SK-N-DZ (cell line): ENCODE results near the gene ASCL4. TPM values are rescaled to one million over a fixed set of nuclear protein-coding genes. Genes with fewer than 3 reads are reported as not detected.
A peak's percentile ranks its signal among the peaks of the same experiment; 100 is the strongest.
"Not testable (repeated sequence)": the region's sequence is repeated elsewhere in the genome, so short reads cannot be mapped to it uniquely, and the experiment has no call there.

Experiments
- DNase-seq: peaks from one replicate; pipeline ENCODE4 v3.0.0-alpha.2; 2015; ENCODE audit warnings: low spot score
- polyA plus RNA-seq, 2 experiments: library from polyadenylated mRNA; depleted of rRNA; stranded (reverse); fragments of >200 nt; gene quantifications; 2 replicates each; pipeline ENCODE4 v1.2.3, GENCODE V29; 2014

Gene ASCL4
- polyA plus RNA-seq (2014; cell fraction: cytosol; rRNA removed): not detected in 2 replicates
- polyA plus RNA-seq (2014; cell fraction: nucleus; rRNA removed): not detected in 2 replicates

GRCh38 chr12:107774349-107775029 lies at the start of gene ASCL4:
Gene ASCL4 (plus strand): TSS chr12:107774704. CDS start chr12:107775219, 515 bp downstream.
- DNase-seq: no peak

GRCh38 chr12:107727327-107727726 lies 47.2 kb upstream of the ASCL4 start:
- DNase-seq: not testable (repeated sequence)

- not testable (repeated sequence) for DNase-seq
Measured at GRCh38 chr12:107727742-107728141, 46.8 kb upstream of the ASCL4 start.

- DNase-seq: no peak
Measured at GRCh38 chr12:107730618-107731341, 43.7 kb upstream of the ASCL4 start.

- DNase-seq: no peak
Measured at GRCh38 chr12:107731366-107731765, 43.1 kb upstream of the ASCL4 start.

- no peak for DNase-seq
Measured at GRCh38 chr12:107732365-107732764, 42.1 kb upstream of the ASCL4 start.

GRCh38 chr12:107734139-107734538 lies 40.4 kb upstream of the ASCL4 start:
- DNase-seq: no peak

- no peak for DNase-seq
Measured at GRCh38 chr12:107735763-107736162, 38.7 kb upstream of the ASCL4 start.

GRCh38 chr12:107736914-107737313 lies 37.6 kb upstream of the ASCL4 start:
- no peak for DNase-seq

GRCh38 chr12:107748472-107748871 lies 26.0 kb upstream of the ASCL4 start:
- no peak for DNase-seq

- no peak for DNase-seq
Measured at GRCh38 chr12:107749083-107749482, 25.4 kb upstream of the ASCL4 start.

GRCh38 chr12:107759410-107759809 lies 15.1 kb upstream of the ASCL4 start:
- no peak for DNase-seq

- DNase-seq: peak; percentile 28
Measured at GRCh38 chr12:107760207-107760808, 14.2 kb upstream of the ASCL4 start.

GRCh38 chr12:107760809-107761501 lies 13.5 kb upstream of the ASCL4 start, which contains the start of gene PRDM4:
Gene PRDM4 (minus strand): TSS chr12:107761137. CDS start chr12:107760515, 622 bp downstream.
- peak; percentile 91 for DNase-seq

GRCh38 chr12:107761502-107761904 lies 13.0 kb upstream of the ASCL4 start:
- DNase-seq: peak; percentile 21

- no peak for DNase-seq
Measured at GRCh38 chr12:107762874-107763273, 11.6 kb upstream of the ASCL4 start.

GRCh38 chr12:107764626-107765025 lies 9.9 kb upstream of the ASCL4 start:
- no peak for DNase-seq

GRCh38 chr12:107765316-107765715 lies 9.2 kb upstream of the ASCL4 start:
- no peak for DNase-seq

GRCh38 chr12:107767466-107767865 lies 7.0 kb upstream of the ASCL4 start:
- DNase-seq: no peak

- DNase-seq: peak; percentile 49
Measured at GRCh38 chr12:107775093-107775721, 703 bp downstream of the ASCL4 start.

GRCh38 chr12:107776171-107776570 lies 1.7 kb downstream of the ASCL4 start:
- no peak for DNase-seq
